Thyroid gland (tissue), 4 donors: ENCODE data around the gene SNX3.

Experiments used
- POLR2A ChIP-seq, 2 donors: fragments of 450-650 bp; IDR thresholded peaks; one replicate each; pipeline ENCODE4 v1.6.1; 2017; ENCODE audit warnings: antibody characterized with exemption in 2 of 2, mild to moderate bottlenecking in 2 of 2, moderate library complexity in 1 of 2
- TF ChIP-seq, protein P1 (sequence below), 6 experiments: fragments of 200-600 bp in 3 of 6; fragments of 450-650 bp in 3 of 6; sonication (generic) in 3 of 6; IDR thresholded peaks; one replicate each; pipeline ENCODE4 v1.5.1; 2016 to 2019; ENCODE audit warnings: antibody characterized with exemption in 6 of 6, mild to moderate bottlenecking in 2 of 6, inconsistent platforms in 1 of 6, moderate library complexity in 1 of 6

- TF ChIP-seq, protein P1, sequence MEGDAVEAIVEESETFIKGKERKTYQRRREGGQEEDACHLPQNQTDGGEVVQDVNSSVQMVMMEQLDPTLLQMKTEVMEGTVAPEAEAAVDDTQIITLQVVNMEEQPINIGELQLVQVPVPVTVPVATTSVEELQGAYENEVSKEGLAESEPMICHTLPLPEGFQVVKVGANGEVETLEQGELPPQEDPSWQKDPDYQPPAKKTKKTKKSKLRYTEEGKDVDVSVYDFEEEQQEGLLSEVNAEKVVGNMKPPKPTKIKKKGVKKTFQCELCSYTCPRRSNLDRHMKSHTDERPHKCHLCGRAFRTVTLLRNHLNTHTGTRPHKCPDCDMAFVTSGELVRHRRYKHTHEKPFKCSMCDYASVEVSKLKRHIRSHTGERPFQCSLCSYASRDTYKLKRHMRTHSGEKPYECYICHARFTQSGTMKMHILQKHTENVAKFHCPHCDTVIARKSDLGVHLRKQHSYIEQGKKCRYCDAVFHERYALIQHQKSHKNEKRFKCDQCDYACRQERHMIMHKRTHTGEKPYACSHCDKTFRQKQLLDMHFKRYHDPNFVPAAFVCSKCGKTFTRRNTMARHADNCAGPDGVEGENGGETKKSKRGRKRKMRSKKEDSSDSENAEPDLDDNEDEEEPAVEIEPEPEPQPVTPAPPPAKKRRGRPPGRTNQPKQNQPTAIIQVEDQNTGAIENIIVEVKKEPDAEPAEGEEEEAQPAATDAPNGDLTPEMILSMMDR (IDR thresholded peaks at IDR 0.05): no peak
- no peak for TF ChIP-seq POLR2A (IDR thresholded peaks at IDR 0.05)
These were observed 90.2 kb downstream of the SNX3 start for GRCh38 chr6:108170332-108171290.
